AG04450 (cell line): ENCODE data around the gene METTL24. TPM values are rescaled to one million over a fixed set of nuclear protein-coding genes. Genes with fewer than 3 reads are reported as not detected.

Experiments used
- CTCF ChIA-PET: fragments of 300-600, 350-600 bp; formaldehyde crosslinking; extraction: SDS; loops from one replicate; lab custom pipeline; 2022; ENCODE audit warnings: antibody characterized with exemption, inconsistent platforms; lab: Charles Lee
- POLR2A ChIA-PET: fragments of 350-600 bp; formaldehyde crosslinking; extraction: SDS; loops from one replicate; lab custom pipeline; 2021; ENCODE audit warnings: antibody characterized with exemption, inconsistent platforms; lab: Yijun Ruan, JAX
- DNase-seq: peaks from one replicate; pipeline ENCODE4 v3.0.0-alpha.2; 2011; ENCODE audit warnings: low read depth, low spot score
- H3K27ac ChIP-seq: one replicate; pipeline ENCODE4 v1.5.1; 2012; ENCODE audit warnings: low read depth, low read length, control low read depth
- H3K27me3 ChIP-seq: one replicate; pipeline ENCODE4 v1.6.0; 2012; ENCODE audit warnings: low read length; ENCODE audit not compliant: control insufficient read depth, insufficient read depth
- H3K4me3 ChIP-seq: 2 replicates; pipeline ENCODE4 v1.5.1; 2011; ENCODE audit warnings: mild to moderate bottlenecking, low read depth, low read length, control low read depth
- H3K9me3 ChIP-seq: 2 replicates; pipeline ENCODE4 v1.5.1; 2012; ENCODE audit warnings: low read length; ENCODE audit not compliant: control insufficient read depth, insufficient read depth
- CTCF ChIP-seq: IDR thresholded peaks from 2 replicates; pipeline ENCODE4 v1.5.1; 2011; ENCODE audit warnings: low read depth, low read length, control low read depth, inconsistent platforms
- polyA plus RNA-seq: library from polyadenylated mRNA; depleted of rRNA; stranded (reverse); fragments of >200 nt; gene quantifications from 2 replicates; pipeline ENCODE4 v1.2.3, GENCODE V29; 2011

The METTL24 gene
- polyA plus RNA-seq, 1 experiment = not detected

- TF ChIP-seq CTCF = no peak
- CTCF ChIA-PET = interaction anchor here (0.8 to 1.8 kb wide), 12 partner anchors 11 to 252 kb away, joined by 3 to 25 read pairs (median 4); no protein-coding TSS in a partner anchor
- POLR2A ChIA-PET = no interaction called here
Observed at GRCh38 chr6:110341067-110341466, 17.1 kb downstream of the METTL24 start.

DNA sequence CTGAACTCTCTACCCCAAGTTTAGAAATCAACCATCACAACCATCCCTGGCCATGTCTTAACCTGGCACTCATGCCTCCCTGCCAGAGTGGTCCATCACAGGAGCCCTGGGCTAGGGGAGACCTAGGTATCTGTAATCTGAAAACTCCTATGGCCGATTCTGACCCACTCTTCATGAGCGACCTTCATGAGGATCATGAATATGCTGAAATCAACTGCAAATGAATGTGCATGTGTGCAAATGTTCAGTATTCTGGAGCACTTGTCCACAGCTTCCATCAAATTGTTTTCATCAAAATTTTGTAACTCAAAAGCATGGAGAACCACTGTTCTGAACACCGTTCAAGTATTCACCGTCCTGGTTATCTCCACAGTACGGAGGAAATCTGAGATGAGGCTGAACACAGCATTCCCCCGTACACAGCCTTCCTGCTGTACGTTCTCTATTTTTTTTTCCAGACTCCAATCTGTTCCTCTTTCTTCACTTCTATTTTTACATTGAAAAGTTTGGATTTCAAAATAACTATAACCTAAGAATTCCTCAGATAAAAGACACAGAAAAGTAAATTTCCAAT is 17.7 kb downstream of the METTL24 start:
- ChIA-PET POLR2A (no interaction called here), CTCF (interaction anchor here (0.6 to 1.8 kb wide), 4 partner anchors 10 to 916 kb away, joined by 3 to 9 read pairs (median 4); no protein-coding TSS in a partner anchor)
- no peak for TF ChIP-seq CTCF
- no peaks in the 10 kb centered on the region for H3K9me3 ChIP-seq
- no peak overlapping the region for H3K4me3 ChIP-seq
- no peak for DNase-seq
- no peak overlapping the region for H3K27ac ChIP-seq
- H3K27me3 ChIP-seq = peaks cover 2% of the 10 kb centered on the region

More at GRCh38 chr6:110341067-110341466, 17.1 kb downstream of the METTL24 start:
- H3K27me3 ChIP-seq = peaks cover 2% of the 10 kb centered on the region
- H3K9me3 ChIP-seq = no peaks in the 10 kb centered on the region
- no peak for DNase-seq
- H3K27ac ChIP-seq = no peak overlapping the region
- H3K4me3 ChIP-seq = no peak overlapping the region

- Histone ChIP-seq H3K27me3 (peaks cover 2% of the 10 kb centered on the region), H3K27ac (no peak overlapping the region), H3K9me3 (no peaks in the 10 kb centered on the region), H3K4me3 (no peak overlapping the region)
- no peak for DNase-seq
- ChIA-PET CTCF (interaction anchor here (1.2 kb wide), 1 partner anchor 13 kb away, joined by 7 read pairs; no protein-coding TSS in a partner anchor), POLR2A (no interaction called here)
- no peak for TF ChIP-seq CTCF
Observed at GRCh38 chr6:110338820-110339470, 19.2 kb downstream of the METTL24 start.

GRCh38 chr6:110337486-110337885 is 20.7 kb downstream of the METTL24 start:
- no peak overlapping the region for H3K4me3 ChIP-seq
- CTCF ChIA-PET = no interaction called here
- POLR2A ChIA-PET = no interaction called here
- H3K27me3 ChIP-seq = peaks cover 2% of the 10 kb centered on the region
- TF ChIP-seq CTCF = no peak
- no peaks in the 10 kb centered on the region for H3K9me3 ChIP-seq
- DNase-seq = no peak
- H3K27ac ChIP-seq = no peak overlapping the region
